Measurements from ENCODE around the gene MPDU1. TPM values are rescaled to one million over a fixed set of nuclear protein-coding genes. Genes with fewer than 3 reads are reported as not detected.

MPDU1 gene
- total RNA-seq, 1 donor from 2014 or later, result 55.3 TPM

GRCh38 chr17:7553356-7553755 lies 30.3 kb upstream of the MPDU1 start:
- Histone ChIP-seq H3K4me1 (peaks cover 43% of the 10 kb centered on the region), H3K27ac (peak overlapping the region; percentile 75), H3K36me3 (peaks cover 8% of the 10 kb centered on the region), H3K4me3 (peak overlapping the region; percentile 17), H3K27me3 (ENCODE audit: low read depth) (no peaks in the 10 kb centered on the region), H3K9me3 (no peaks in the 10 kb centered on the region)
- TF ChIP-seq, protein P1, sequence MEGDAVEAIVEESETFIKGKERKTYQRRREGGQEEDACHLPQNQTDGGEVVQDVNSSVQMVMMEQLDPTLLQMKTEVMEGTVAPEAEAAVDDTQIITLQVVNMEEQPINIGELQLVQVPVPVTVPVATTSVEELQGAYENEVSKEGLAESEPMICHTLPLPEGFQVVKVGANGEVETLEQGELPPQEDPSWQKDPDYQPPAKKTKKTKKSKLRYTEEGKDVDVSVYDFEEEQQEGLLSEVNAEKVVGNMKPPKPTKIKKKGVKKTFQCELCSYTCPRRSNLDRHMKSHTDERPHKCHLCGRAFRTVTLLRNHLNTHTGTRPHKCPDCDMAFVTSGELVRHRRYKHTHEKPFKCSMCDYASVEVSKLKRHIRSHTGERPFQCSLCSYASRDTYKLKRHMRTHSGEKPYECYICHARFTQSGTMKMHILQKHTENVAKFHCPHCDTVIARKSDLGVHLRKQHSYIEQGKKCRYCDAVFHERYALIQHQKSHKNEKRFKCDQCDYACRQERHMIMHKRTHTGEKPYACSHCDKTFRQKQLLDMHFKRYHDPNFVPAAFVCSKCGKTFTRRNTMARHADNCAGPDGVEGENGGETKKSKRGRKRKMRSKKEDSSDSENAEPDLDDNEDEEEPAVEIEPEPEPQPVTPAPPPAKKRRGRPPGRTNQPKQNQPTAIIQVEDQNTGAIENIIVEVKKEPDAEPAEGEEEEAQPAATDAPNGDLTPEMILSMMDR (IDR thresholded peaks at IDR 0.05), result no peak
- ATAC-seq, result no peak
- intact Hi-C loops (cut with DNase I), result no loop called here
- DNase-seq, result no peak

DNA sequence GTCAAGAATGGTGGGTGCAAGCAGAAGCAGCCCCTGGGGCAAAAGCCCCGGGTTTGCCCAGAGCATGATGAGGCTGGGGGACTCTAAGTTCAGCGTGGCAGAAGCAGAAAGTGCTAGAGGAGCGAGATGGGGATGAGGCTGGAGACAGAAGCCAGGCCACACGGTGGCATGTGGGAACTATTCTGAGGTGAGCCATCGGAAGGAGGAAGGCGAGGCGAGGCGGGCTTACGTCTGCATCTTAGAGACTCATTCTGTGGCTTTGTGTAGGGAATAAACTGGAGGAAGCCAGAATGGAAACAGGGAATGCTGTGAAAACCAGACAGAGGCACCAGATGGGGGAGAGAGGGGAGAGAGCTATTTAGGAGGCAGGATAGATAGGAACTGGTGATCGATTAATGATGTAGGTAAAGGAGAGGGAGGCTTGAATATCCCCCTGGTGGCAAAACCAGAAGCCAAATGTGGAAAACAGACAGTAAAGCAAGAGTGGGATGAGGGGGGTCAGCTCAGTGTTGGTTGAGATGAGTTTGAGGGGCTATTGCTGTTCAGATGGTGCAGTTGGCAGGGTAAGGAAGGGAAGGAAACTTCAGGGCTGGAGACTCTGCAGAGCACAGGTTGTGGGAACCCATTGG lies 28.2 kb upstream of the MPDU1 start:
- H3K4me1 ChIP-seq, result peaks cover 51% of the 10 kb centered on the region
- ATAC-seq (no peak), DNase-seq (no peak)
- H3K27me3 ChIP-seq (ENCODE audit: low read depth), result no peaks in the 10 kb centered on the region
- H3K4me3 ChIP-seq, result no peak overlapping the region
- H3K36me3 ChIP-seq, result peaks cover 13% of the 10 kb centered on the region
- intact Hi-C loops (cut with DNase I), result no loop called here
- no peak overlapping the region for H3K27ac ChIP-seq
- H3K9me3 ChIP-seq, result no peaks in the 10 kb centered on the region
- TF ChIP-seq, protein P1 (IDR thresholded peaks at IDR 0.05), result no peak

DNA sequence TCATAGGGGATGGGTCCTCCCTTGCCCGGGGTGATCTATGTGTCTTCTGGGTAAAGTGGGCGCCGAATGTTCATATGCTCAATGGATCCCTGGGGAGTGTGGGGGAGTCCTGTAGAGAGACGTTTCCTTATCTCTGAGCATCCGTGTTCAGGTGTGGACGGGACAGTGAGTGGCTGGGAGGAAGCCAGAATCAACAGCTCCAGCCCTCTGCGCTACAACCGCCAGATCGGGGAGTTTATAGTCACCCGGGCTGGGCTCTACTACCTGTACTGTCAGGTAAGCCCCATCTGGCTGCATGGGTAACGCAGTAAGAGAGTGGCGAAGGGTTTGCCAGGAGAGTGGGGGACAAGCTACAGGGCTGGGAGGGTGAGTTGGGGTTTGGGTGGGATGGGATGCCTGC lies 27.0 kb upstream of the MPDU1 start:
- peaks cover 7% of the 10 kb centered on the region for H3K36me3 ChIP-seq
- intact Hi-C loops (cut with DNase I), result no loop called here
- H3K9me3 ChIP-seq, result no peaks in the 10 kb centered on the region
- peaks cover 59% of the 10 kb centered on the region for H3K4me1 ChIP-seq
- no peak for DNase-seq
- peak overlapping the region; percentile 95 for H3K27ac ChIP-seq
- no peaks in the 10 kb centered on the region for H3K27me3 ChIP-seq (ENCODE audit: low read depth)
- no peak for ATAC-seq
- TF ChIP-seq, protein P1 (IDR thresholded peaks at IDR 0.05), result no peak
- H3K4me3 ChIP-seq, result no peak overlapping the region

DNA sequence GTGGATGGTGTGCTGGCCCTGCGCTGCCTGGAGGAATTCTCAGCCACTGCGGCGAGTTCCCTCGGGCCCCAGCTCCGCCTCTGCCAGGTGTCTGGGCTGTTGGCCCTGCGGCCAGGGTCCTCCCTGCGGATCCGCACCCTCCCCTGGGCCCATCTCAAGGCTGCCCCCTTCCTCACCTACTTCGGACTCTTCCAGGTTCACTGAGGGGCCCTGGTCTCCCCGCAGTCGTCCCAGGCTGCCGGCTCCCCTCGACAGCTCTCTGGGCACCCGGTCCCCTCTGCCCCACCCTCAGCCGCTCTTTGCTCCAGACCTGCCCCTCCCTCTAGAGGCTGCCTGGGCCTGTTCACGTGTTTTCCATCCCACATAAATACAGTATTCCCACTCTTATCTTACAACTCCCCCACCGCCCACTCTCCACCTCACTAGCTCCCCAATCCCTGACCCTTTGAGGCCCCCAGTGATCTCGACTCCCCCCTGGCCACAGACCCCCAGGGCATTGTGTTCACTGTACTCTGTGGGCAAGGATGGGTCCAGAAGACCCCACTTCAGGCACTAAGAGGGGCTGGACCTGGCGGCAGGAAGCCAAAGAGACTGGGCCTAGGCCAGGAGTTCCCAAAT lies 26.4 kb upstream of the MPDU1 start:
- Histone ChIP-seq H3K4me1 (peaks cover 54% of the 10 kb centered on the region), H3K27me3 (ENCODE audit: low read depth) (no peaks in the 10 kb centered on the region), H3K27ac (peak overlapping the region; percentile 95), H3K4me3 (peak overlapping the region; percentile 94), H3K36me3 (peaks cover 7% of the 10 kb centered on the region), H3K9me3 (no peaks in the 10 kb centered on the region)
- no peak for ATAC-seq
- intact Hi-C loops (cut with DNase I), result no loop called here
- TF ChIP-seq, protein P1 (IDR thresholded peaks at IDR 0.05), result no peak
- peak; percentile 51 for DNase-seq

GRCh38 chr17:7557775-7558543 lies 25.7 kb upstream of the MPDU1 start:
- intact Hi-C loops (cut with DNase I), result no loop called here
- no peaks in the 10 kb centered on the region for H3K27me3 ChIP-seq (ENCODE audit: low read depth)
- H3K36me3 ChIP-seq, result peaks cover 8% of the 10 kb centered on the region
- peaks cover 58% of the 10 kb centered on the region for H3K4me1 ChIP-seq
- peak overlapping the region; percentile 94 for H3K4me3 ChIP-seq
- H3K27ac ChIP-seq, result peak overlapping the region; percentile 95
- TF ChIP-seq, protein P1 (IDR thresholded peaks at IDR 0.05), result peak; percentile 10
- ATAC-seq, result peak; percentile 78 to 82
- no peaks in the 10 kb centered on the region for H3K9me3 ChIP-seq
- peak; percentile 96 for DNase-seq
